ENCODE measurements around the gene IGSF5. TPM values are rescaled to one million over a fixed set of nuclear protein-coding genes. Genes with fewer than 3 reads are reported as not detected.

Gene IGSF5
- total and polyA plus RNA-seq, 2 of the 4 experiments (the other 2 are of a cell fraction): not detected

- Histone ChIP-seq H2BK120ac (ENCODE audit: low read depth, low read length) (no peak overlapping the region), H2AK5ac (ENCODE audit: low read depth, low read length) (no peak overlapping the region), H3K36me3 (ENCODE audit: control insufficient read depth, insufficient read depth, low read length) (no peaks in the 10 kb centered on the region), H3K4me3 (ENCODE audit: insufficient read depth, low read depth, low read length) (no peak overlapping the region), H3K14ac (replicated peaks; ENCODE audit: low read depth, low read length) (no peak overlapping the region), H4K8ac (ENCODE audit: low read depth in 2 of 2, low read length in 2 of 2) (no peak overlapping the region), H3K56ac (ENCODE audit: extremely low read depth, insufficient read depth, low read length) (no peak overlapping the region), H2AK9ac (replicated peaks; ENCODE audit: low read depth, low read length, poor library complexity) (no peak overlapping the region), H3K79me1 (ENCODE audit: low read depth in 1 of 2, low read length in 2 of 2) (no peaks in the 10 kb centered on the region), H3K27me3 (ENCODE audit: control insufficient read depth, insufficient read depth, low read length) (no peaks in the 10 kb centered on the region), H3K4ac (ENCODE audit: low read depth, low read length) (no peak overlapping the region), H3K4me1 (ENCODE audit: control insufficient read depth, insufficient read depth, low read length) (no peaks in the 10 kb centered on the region), H3K9me3 (ENCODE audit: control insufficient read depth, insufficient read depth, low read length) (no peaks in the 10 kb centered on the region), H3K27ac (ENCODE audit: insufficient read depth, low read length) (no peak overlapping the region), H2BK20ac (ENCODE audit: low read depth, low read length) (no peak overlapping the region), H3K23ac (ENCODE audit: low read depth, low read length) (no peak overlapping the region), H4K5ac (ENCODE audit: low read depth, low read length) (no peak overlapping the region), H4K91ac (ENCODE audit: insufficient read depth, low read depth, low read length) (no peak overlapping the region), H2BK15ac (ENCODE audit: low read depth, low read length) (no peak overlapping the region), H2BK5ac (ENCODE audit: low read depth, low read length, poor library complexity, severe bottlenecking) (no peak overlapping the region), H3K9ac (ENCODE audit: low read depth, low read length) (no peak overlapping the region), H3K4me2 (ENCODE audit: low read depth, low read length) (no peak overlapping the region), H4K20me1 (ENCODE audit: insufficient read depth, low read length) (no peaks in the 10 kb centered on the region), H3K9me1 (ENCODE audit: insufficient read depth, low read length) (no peaks in the 10 kb centered on the region), H3K18ac (ENCODE audit: low read depth, low read length) (no peak overlapping the region), H2AFZ (replicated peaks; ENCODE audit: low read length, poor library complexity) (no peak overlapping the region)
- BruUV-seq (replicated peaks): no TSS peak
- dilution Hi-C loops (cut with HindIII; ENCODE audit: low sequenced_read_pairs, unreplicated experiment): no loop called here
- ATAC-seq (ENCODE audit: low read depth): no peak
- TF ChIP-seq MAFK (IDR thresholded peaks at IDR 0.05; ENCODE audit: low read depth, low read length) (no peak), BHLHE40 (IDR thresholded peaks at IDR 0.05; ENCODE audit: low read depth, low read length) (no peak), RFX5 (IDR thresholded peaks at IDR 0.05; ENCODE audit: low read depth, low read length) (no peak), MAZ (IDR thresholded peaks at IDR 0.05; ENCODE audit: borderline replicate concordance, low read depth, low read length) (no peak), CHD1 (IDR thresholded peaks at IDR 0.05; ENCODE audit: low read depth, low read length) (no peak), POLR2A (IDR thresholded peaks at IDR 0.05; ENCODE audit: low read depth, low read length) (no peak), RAD21 (IDR thresholded peaks at IDR 0.05; ENCODE audit: low read length) (no peak), CEBPB (IDR thresholded peaks at IDR 0.05; ENCODE audit: low read depth, low read length) (no peak), RCOR1 (IDR thresholded peaks at IDR 0.05; ENCODE audit: insufficient replicate concordance, low read length) (no peak), FOS (IDR thresholded peaks at IDR 0.05; ENCODE audit: low read depth, low read length) (no peak), NFE2L2 (IDR thresholded peaks at IDR 0.05; ENCODE audit: low read depth, low read length) (no peak), SMC3 (IDR thresholded peaks at IDR 0.05; ENCODE audit: low read depth, low read length) (no peak), MXI1 (IDR thresholded peaks at IDR 0.05; ENCODE audit: borderline replicate concordance, low read depth, low read length) (no peak)
- TF ChIP-seq, protein P1, sequence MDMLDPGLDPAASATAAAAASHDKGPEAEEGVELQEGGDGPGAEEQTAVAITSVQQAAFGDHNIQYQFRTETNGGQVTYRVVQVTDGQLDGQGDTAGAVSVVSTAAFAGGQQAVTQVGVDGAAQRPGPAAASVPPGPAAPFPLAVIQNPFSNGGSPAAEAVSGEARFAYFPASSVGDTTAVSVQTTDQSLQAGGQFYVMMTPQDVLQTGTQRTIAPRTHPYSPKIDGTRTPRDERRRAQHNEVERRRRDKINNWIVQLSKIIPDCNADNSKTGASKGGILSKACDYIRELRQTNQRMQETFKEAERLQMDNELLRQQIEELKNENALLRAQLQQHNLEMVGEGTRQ (IDR thresholded peaks at IDR 0.05; ENCODE audit: low read depth, low read length): no peak
- TF ChIP-seq, protein P2, sequence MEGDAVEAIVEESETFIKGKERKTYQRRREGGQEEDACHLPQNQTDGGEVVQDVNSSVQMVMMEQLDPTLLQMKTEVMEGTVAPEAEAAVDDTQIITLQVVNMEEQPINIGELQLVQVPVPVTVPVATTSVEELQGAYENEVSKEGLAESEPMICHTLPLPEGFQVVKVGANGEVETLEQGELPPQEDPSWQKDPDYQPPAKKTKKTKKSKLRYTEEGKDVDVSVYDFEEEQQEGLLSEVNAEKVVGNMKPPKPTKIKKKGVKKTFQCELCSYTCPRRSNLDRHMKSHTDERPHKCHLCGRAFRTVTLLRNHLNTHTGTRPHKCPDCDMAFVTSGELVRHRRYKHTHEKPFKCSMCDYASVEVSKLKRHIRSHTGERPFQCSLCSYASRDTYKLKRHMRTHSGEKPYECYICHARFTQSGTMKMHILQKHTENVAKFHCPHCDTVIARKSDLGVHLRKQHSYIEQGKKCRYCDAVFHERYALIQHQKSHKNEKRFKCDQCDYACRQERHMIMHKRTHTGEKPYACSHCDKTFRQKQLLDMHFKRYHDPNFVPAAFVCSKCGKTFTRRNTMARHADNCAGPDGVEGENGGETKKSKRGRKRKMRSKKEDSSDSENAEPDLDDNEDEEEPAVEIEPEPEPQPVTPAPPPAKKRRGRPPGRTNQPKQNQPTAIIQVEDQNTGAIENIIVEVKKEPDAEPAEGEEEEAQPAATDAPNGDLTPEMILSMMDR (conservative IDR thresholded peaks at IDR 0.05; ENCODE audit: low read depth, low read length): no peak
- TF ChIP-seq, protein P3, sequence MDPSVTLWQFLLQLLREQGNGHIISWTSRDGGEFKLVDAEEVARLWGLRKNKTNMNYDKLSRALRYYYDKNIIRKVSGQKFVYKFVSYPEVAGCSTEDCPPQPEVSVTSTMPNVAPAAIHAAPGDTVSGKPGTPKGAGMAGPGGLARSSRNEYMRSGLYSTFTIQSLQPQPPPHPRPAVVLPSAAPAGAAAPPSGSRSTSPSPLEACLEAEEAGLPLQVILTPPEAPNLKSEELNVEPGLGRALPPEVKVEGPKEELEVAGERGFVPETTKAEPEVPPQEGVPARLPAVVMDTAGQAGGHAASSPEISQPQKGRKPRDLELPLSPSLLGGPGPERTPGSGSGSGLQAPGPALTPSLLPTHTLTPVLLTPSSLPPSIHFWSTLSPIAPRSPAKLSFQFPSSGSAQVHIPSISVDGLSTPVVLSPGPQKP (IDR thresholded peaks at IDR 0.05; ENCODE audit: borderline replicate concordance, low read depth, low read length): no peak
- ChIA-PET CTCF (no interaction called here), POLR2A (ENCODE audit: unreplicated experiment) (no interaction called here)
- intact Hi-C loops (cut with micrococcal nuclease): no loop called here
- in situ Hi-C loops (cut with MboI; ENCODE audit: low sequenced_read_pairs): no loop called here
- DNase-seq: no peak
- no CpG with 5 or more reads among the region's 4 CpGs for WGBS, 2 experiments (ENCODE audit: extremely low coverage in 2 of 2, insufficient read length in 1 of 2)
Measured at GRCh38 chr21:39696618-39697017, 48.4 kb upstream of the IGSF5 start.

Data from IMR-90 (cell line).